Smooth muscle cell of the brain vasculature (primary cell): ENCODE measurements around the gene KSR1.
"Not testable (repeated sequence)": the region's sequence is repeated elsewhere in the genome, so short reads cannot be mapped to it uniquely, and the experiment has no call there.

ENCODE experiments used
- DNase-seq: peaks from one replicate; pipeline ENCODE4 v3.0.0-alpha.2; 2012; ENCODE audit warnings: low read depth, low spot score

The KSR1 gene

GRCh38 chr17:27453471-27453870, 2.8 kb upstream of the KSR1 start:
- no peak for DNase-seq

- DNase-seq = no peak
Measured at GRCh38 chr17:27454089-27454488, 2.2 kb upstream of the KSR1 start.

- no peak for DNase-seq
Measured at GRCh38 chr17:27455236-27455913, 873 bp upstream of the KSR1 start.

- DNase-seq = no peak
Measured at GRCh38 chr17:27456681-27457359, 572 bp downstream of the KSR1 start.

- DNase-seq = no peak
Measured at GRCh38 chr17:27457360-27457715, 1.1 kb downstream of the KSR1 start.

GRCh38 chr17:27457731-27458523, 1.7 kb downstream of the KSR1 start:
- DNase-seq = peak; percentile 61

GRCh38 chr17:27458524-27458908, 2.3 kb downstream of the KSR1 start:
- DNase-seq = no peak

GRCh38 chr17:27459433-27459832, 3.2 kb downstream of the KSR1 start:
- DNase-seq = no peak

GRCh38 chr17:27460196-27460725, 4.0 kb downstream of the KSR1 start:
- no peak for DNase-seq

- no peak for DNase-seq
Measured at GRCh38 chr17:27461192-27461859, 5.1 kb downstream of the KSR1 start.

- DNase-seq = no peak
Measured at GRCh38 chr17:27462149-27462548, 5.9 kb downstream of the KSR1 start.

GRCh38 chr17:27462714-27463113, 6.5 kb downstream of the KSR1 start:
- no peak for DNase-seq

- DNase-seq = no peak
Measured at GRCh38 chr17:27463235-27463677, 7.0 kb downstream of the KSR1 start.

GRCh38 chr17:27464019-27464418, 7.8 kb downstream of the KSR1 start:
- DNase-seq = not testable (repeated sequence)

- DNase-seq = no peak
Measured at GRCh38 chr17:27464431-27464830, 8.2 kb downstream of the KSR1 start.

- not testable (repeated sequence) for DNase-seq
Measured at GRCh38 chr17:27465875-27466274, 9.6 kb downstream of the KSR1 start.

- no peak for DNase-seq
Measured at GRCh38 chr17:27466376-27466742, 10.1 kb downstream of the KSR1 start.

GRCh38 chr17:27466743-27467375, 10.6 kb downstream of the KSR1 start:
- no peak for DNase-seq

GRCh38 chr17:27469256-27469655, 13.0 kb downstream of the KSR1 start:
- no peak for DNase-seq

- DNase-seq = no peak
Measured at GRCh38 chr17:27471321-27472269, 15.3 kb downstream of the KSR1 start.
